ES-I3 (cell line): ENCODE measurements around the gene SLC7A6.

Experiments used
- H3K36me3 ChIP-seq: 2 replicates; pipeline ENCODE4 v1.6.1; 2013; ENCODE audit warnings: mild to moderate bottlenecking, low read length, control low read depth, moderate library complexity; ENCODE audit not compliant: insufficient read depth
- H3K4me1 ChIP-seq: 2 replicates; pipeline ENCODE4 v1.6.1; 2013; ENCODE audit warnings: mild to moderate bottlenecking, control low read depth, low read length; ENCODE audit not compliant: insufficient read depth
- H3K9ac ChIP-seq: 2 replicates; pipeline ENCODE4 v1.6.1; 2013; ENCODE audit warnings: low read depth, mild to moderate bottlenecking, low read length, moderate library complexity
- H3K9me3 ChIP-seq: 2 replicates; pipeline ENCODE4 v1.6.1; 2013; ENCODE audit warnings: mild to moderate bottlenecking, low read length, moderate library complexity; ENCODE audit not compliant: control insufficient read depth, insufficient read depth

Gene SLC7A6

GRCh38 chr16:68338326-68339119 lies 74.2 kb downstream of the SLC7A6 start:
- Histone ChIP-seq H3K9me3 (no peaks in the 10 kb centered on the region), H3K4me1 (no peaks in the 10 kb centered on the region), H3K36me3 (peaks cover 21% of the 10 kb centered on the region), H3K9ac (no peak overlapping the region)

DNA sequence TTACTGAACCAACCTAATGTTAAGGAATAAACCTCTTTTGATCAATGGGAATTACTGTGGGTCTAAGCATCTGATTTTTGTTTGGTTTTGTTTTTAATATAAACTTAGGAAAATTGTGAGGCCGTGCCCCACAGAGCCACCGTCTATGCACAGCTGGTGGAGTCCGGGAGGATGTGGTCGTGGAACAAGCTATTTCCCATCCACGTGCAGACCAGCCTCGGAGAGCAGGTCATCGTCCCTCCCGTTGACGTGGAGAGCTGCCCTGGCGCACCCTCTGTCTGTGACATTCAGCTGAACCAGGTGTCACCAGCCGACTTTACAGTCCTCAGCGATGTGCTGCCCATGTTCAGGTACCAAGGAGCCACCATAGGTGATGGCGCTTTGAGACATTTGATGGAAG lies 74.9 kb downstream of the SLC7A6 start:
- Histone ChIP-seq H3K9ac (no peak overlapping the region), H3K4me1 (no peaks in the 10 kb centered on the region), H3K36me3 (peaks cover 23% of the 10 kb centered on the region), H3K9me3 (no peaks in the 10 kb centered on the region)

- H3K9me3 ChIP-seq = no peaks in the 10 kb centered on the region
- no peaks in the 10 kb centered on the region for H3K4me1 ChIP-seq
- peaks cover 24% of the 10 kb centered on the region for H3K36me3 ChIP-seq
- H3K9ac ChIP-seq = no peak overlapping the region
These were observed 78.3 kb downstream of the SLC7A6 start for GRCh38 chr16:68342620-68343019.

DNA sequence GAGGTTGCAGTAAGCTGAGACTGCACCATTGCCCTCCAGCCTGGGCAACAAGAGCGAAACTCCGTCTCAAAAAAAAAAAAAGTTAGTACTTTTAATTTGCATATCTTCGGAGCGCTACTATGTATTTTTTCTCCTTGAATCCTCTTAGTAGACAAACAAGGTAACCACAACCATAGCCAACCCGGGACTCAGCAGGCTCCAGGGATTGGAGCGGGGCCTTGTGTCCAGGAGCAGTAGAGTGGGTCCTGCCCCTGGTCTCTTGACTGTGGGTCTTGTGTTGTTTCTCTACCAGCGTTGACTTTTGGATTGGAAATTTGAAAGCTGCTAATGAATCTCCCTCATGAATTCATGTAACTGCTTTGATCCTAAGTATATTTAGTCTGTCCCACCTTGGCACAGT lies 78.8 kb downstream of the SLC7A6 start:
- no peaks in the 10 kb centered on the region for H3K4me1 ChIP-seq
- no peaks in the 10 kb centered on the region for H3K9me3 ChIP-seq
- H3K36me3 ChIP-seq = peaks cover 24% of the 10 kb centered on the region
- no peak overlapping the region for H3K9ac ChIP-seq

GRCh38 chr16:68344252-68344651 lies 79.9 kb downstream of the SLC7A6 start:
- Histone ChIP-seq H3K4me1 (no peaks in the 10 kb centered on the region), H3K36me3 (peaks cover 15% of the 10 kb centered on the region), H3K9me3 (no peaks in the 10 kb centered on the region), H3K9ac (no peak overlapping the region)

GRCh38 chr16:68345351-68345810 lies 81.1 kb downstream of the SLC7A6 start:
- Histone ChIP-seq H3K36me3 (peaks cover 11% of the 10 kb centered on the region), H3K9me3 (no peaks in the 10 kb centered on the region)

DNA sequence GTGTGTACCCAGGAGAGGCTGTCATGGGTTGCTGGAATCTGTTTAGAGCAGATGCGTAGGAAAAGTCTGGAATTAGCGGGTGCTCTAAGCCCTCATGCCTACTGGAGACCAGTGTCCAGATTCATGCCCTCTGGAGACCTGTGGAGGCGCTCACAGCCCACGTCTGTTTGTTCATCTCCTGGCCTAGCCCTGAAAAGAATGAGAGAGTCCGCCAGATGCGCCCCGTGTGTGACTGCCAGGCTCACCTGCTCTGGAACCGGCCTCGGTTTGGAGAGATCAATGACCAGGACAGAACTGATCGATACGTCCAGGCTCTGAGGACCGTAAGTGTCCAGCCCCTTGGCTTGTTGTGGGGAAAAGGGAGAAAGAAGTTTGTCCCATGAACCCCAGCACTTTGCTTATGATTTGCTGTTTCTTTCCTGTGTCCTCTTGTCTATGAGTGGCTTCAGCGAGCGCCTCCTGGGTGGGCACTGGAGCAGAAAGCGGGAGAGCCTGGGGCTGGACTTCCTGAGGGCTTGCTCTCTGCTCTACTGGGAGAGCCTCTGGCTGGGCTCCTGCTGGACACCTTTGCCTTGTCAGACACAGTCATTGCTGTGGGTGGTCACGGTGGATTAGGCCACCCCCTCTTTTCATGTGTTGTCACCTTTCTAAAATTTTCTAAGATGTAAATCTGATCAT lies 81.8 kb downstream of the SLC7A6 start:
- H3K36me3 ChIP-seq = peaks cover 11% of the 10 kb centered on the region
- H3K9me3 ChIP-seq = no peaks in the 10 kb centered on the region
- H3K4me1 ChIP-seq = no peaks in the 10 kb centered on the region
- no peak overlapping the region for H3K9ac ChIP-seq

More at GRCh38 chr16:68345351-68345810, 81.1 kb downstream of the SLC7A6 start:
- Histone ChIP-seq H3K9ac (no peak overlapping the region), H3K4me1 (no peaks in the 10 kb centered on the region)

GRCh38 chr16:68346892-68347480 lies 82.7 kb downstream of the SLC7A6 start:
- H3K36me3 ChIP-seq = peaks cover 11% of the 10 kb centered on the region
- no peak overlapping the region for H3K9ac ChIP-seq
- no peaks in the 10 kb centered on the region for H3K9me3 ChIP-seq

DNA sequence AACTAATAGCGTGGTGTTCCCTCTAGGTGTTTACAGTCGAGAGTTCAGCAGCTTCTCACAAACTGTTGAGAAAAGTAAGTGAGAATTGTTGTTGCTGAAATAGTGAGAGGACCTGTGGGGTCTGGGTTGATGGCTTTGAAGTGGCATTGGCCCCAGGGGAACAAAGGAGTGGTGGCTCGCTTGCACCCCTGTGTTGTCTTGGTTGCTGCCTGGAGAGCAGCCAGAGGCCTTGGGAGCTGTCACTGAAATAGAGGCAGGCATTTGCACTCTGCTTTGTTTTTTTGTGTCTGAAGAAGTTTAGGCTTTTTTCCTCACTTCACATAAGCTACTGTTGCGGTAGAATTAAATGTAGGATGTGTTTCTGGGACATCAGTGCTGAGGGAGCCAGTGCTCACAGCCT lies 83.3 kb downstream of the SLC7A6 start:
- Histone ChIP-seq H3K9me3 (no peaks in the 10 kb centered on the region), H3K4me1 (no peaks in the 10 kb centered on the region), H3K36me3 (peaks cover 11% of the 10 kb centered on the region), H3K9ac (no peak overlapping the region)

More at GRCh38 chr16:68346892-68347480, 82.7 kb downstream of the SLC7A6 start:
- no peaks in the 10 kb centered on the region for H3K4me1 ChIP-seq

GRCh38 chr16:68348639-68349445 lies 84.5 kb downstream of the SLC7A6 start:
- Histone ChIP-seq H3K9me3 (no peaks in the 10 kb centered on the region), H3K9ac (no peak overlapping the region), H3K4me1 (no peaks in the 10 kb centered on the region), H3K36me3 (peaks cover 5% of the 10 kb centered on the region; the same call in 1 of the 2 replicates)

GRCh38 chr16:68349838-68350410 lies 85.6 kb downstream of the SLC7A6 start:
- Histone ChIP-seq H3K36me3 (peaks cover 5% of the 10 kb centered on the region), H3K4me1 (no peaks in the 10 kb centered on the region), H3K9ac (no peak overlapping the region), H3K9me3 (no peaks in the 10 kb centered on the region)

DNA sequence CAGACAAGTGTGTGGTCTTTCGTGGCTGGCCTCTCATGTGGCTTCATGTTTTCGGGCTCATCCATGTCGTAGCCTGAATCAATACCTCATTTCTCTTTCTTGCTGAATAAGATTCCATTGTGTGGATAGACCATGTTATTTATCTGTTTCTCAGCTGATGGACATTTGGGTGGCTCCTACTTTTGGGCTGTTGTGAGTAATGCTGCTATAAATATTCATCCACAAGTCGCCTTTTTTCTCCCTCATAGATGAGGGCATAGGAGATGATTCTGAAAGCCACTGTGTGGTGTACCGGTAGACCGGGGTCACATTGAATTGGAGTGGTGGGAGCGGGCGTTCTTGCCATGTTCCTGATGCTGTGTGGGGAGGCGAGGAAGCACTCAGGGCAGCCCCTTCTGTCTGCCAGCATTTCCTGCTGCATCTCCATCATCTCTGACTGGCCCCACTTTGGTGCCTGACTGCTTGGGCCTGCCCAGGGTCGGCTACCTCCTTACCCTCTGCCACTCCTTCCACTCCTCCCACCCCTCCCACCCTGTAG lies 86.6 kb downstream of the SLC7A6 start:
- no peak overlapping the region for H3K9ac ChIP-seq
- H3K36me3 ChIP-seq = peaks cover 5% of the 10 kb centered on the region; the same call in 1 of the 2 replicates
- H3K4me1 ChIP-seq = no peaks in the 10 kb centered on the region
- H3K9me3 ChIP-seq = no peaks in the 10 kb centered on the region
